KMS-11 (cell line): ENCODE results near the gene GRM8.
A peak's percentile ranks its signal among the peaks of the same experiment; 100 is the strongest.

ENCODE experiments used
- H2AFZ ChIP-seq: fragments of 200-600 bp; sonication (generic); 2 replicates; pipeline ENCODE4 v1.6.1; 2016; ENCODE audit warnings: antibody characterized with exemption, mixed run types, low read depth
- H3K27ac ChIP-seq: fragments of 200-600 bp; sonication (generic); 2 replicates; pipeline ENCODE4 v1.6.1; 2016; ENCODE audit warnings: mild to moderate bottlenecking, mixed run types
- H3K27me3 ChIP-seq: fragments of 200-600 bp; sonication (generic); 2 replicates; pipeline ENCODE4 v1.6.1; 2017; ENCODE audit warnings: mild to moderate bottlenecking, low read depth, mixed run types, moderate library complexity; ENCODE audit not compliant: insufficient read depth
- H3K36me3 ChIP-seq: fragments of 200-600 bp; sonication (generic); 2 replicates; pipeline ENCODE4 v1.6.1; 2017; ENCODE audit warnings: mild to moderate bottlenecking, mixed run types; ENCODE audit not compliant: insufficient read depth
- H3K4me1 ChIP-seq: fragments of 200-600 bp; sonication (generic); 2 replicates; pipeline ENCODE4 v1.6.1; 2016; ENCODE audit warnings: mild to moderate bottlenecking, low read depth, mixed run types; ENCODE audit not compliant: poor library complexity, severe bottlenecking
- H3K4me2 ChIP-seq: fragments of 200-600 bp; sonication (generic); 2 replicates; pipeline ENCODE4 v1.7.0; 2016; ENCODE audit warnings: mild to moderate bottlenecking, mixed run types
- H3K4me3 ChIP-seq: fragments of 200-600 bp; sonication (generic); IDR thresholded peaks from 2 replicates; pipeline ENCODE4 v1.6.1; 2017; ENCODE audit warnings: low read depth, low read length, mixed read lengths; ENCODE audit not compliant: insufficient read depth
- H3K79me2 ChIP-seq: fragments of 200-600 bp; sonication (generic); 2 replicates; pipeline ENCODE4 v1.6.1; 2016; ENCODE audit warnings: low read depth, mixed run types; ENCODE audit not compliant: insufficient read depth
- H3K9ac ChIP-seq: fragments of 200-600 bp; sonication (generic); 2 replicates; pipeline ENCODE4 v1.6.1; 2016; ENCODE audit warnings: mild to moderate bottlenecking, mixed run types
- H4K20me1 ChIP-seq: fragments of 200-600 bp; sonication (generic); 2 replicates; pipeline ENCODE4 v1.6.1; 2016; ENCODE audit warnings: mild to moderate bottlenecking, mixed run types; ENCODE audit not compliant: insufficient read depth
- TF ChIP-seq, protein P1 (sequence below): fragments of 200-600 bp; sonication (generic); conservative IDR thresholded peaks from 2 replicates; pipeline ENCODE4 v1.6.1; 2017; ENCODE audit warnings: low read depth, mild to moderate bottlenecking, antibody characterized with exemption, low read length, moderate library complexity, mixed read lengths

GRM8 gene

DNA sequence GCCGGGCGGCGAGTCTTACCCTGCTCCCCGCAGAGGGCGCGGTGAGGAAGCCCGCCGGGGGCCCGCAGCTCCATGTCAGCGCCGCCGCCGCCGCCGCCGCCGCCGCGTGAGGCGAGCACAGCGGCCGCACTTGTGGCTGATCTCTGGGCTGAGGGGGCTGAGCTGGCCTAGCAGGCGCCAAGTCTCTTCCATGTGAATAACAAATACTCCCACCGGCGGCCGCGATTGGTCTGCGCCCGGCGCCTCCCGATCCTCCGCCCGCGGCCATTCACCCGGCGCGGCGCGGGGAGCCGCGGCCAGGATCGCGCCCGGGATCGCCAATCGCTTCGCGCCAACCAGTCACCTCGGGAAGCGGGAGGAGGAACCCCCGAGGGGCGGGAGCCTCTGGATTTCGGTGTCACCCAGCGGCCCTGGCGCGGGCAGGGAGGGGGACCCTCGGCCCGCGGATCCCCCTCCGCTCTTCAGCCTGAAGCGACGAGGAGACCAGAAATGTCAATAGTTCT is at the start of gene GRM8:
Gene GRM8 (minus strand): TSS at position 164 of the 503 bp plus-strand sequence.
- Histone ChIP-seq H3K27me3 (peaks cover 8% of the 10 kb centered on the region; the same call in 1 of the 2 replicates), H3K9ac (peak within 1 kb of the TSS; percentile 46; the same call in 1 of the 2 replicates), H2AFZ (peak within 1 kb of the TSS; percentile 100), H3K36me3 (no peaks in the 10 kb centered on the region), H3K79me2 (no peaks in the 10 kb centered on the region), H4K20me1 (no peaks in the 10 kb centered on the region), H3K4me2 (peak within 1 kb of the TSS; percentile 98), H3K4me3 (peak within 1 kb of the TSS; percentile 42), H3K4me1 (peaks cover 4% of the 10 kb centered on the region), H3K27ac (no peak within 1 kb of the TSS)
- TF ChIP-seq, protein P1, sequence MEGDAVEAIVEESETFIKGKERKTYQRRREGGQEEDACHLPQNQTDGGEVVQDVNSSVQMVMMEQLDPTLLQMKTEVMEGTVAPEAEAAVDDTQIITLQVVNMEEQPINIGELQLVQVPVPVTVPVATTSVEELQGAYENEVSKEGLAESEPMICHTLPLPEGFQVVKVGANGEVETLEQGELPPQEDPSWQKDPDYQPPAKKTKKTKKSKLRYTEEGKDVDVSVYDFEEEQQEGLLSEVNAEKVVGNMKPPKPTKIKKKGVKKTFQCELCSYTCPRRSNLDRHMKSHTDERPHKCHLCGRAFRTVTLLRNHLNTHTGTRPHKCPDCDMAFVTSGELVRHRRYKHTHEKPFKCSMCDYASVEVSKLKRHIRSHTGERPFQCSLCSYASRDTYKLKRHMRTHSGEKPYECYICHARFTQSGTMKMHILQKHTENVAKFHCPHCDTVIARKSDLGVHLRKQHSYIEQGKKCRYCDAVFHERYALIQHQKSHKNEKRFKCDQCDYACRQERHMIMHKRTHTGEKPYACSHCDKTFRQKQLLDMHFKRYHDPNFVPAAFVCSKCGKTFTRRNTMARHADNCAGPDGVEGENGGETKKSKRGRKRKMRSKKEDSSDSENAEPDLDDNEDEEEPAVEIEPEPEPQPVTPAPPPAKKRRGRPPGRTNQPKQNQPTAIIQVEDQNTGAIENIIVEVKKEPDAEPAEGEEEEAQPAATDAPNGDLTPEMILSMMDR = no peak

DNA sequence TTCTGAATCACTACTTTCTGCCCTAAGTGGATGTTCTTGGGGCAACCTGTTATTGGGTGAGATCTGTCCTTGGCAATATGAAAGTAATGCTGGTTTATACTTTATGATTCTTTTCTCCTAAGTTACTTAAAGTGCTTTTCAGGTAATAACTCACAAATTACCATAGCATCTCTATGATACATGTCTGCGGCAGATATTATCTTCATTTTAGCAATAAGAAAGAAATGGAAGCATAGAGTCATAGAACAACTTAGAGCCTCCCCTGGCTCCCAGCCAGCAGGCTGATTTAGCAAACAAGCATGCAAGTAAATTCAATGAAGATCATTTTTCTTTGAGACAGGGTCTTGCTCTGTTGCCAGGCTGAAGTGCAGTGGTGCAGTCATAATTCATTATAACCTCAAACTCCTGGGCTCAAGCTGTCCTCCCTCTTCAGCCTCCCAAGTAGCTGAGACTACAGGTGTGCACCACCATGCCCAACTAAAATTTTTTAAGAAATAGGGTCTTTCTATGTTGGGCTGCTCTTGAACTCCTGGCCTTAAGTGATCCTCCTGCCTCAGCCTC is 38.1 kb upstream of the GRM8 start:
- Histone ChIP-seq H3K27ac (no peak overlapping the region), H3K79me2 (no peaks in the 10 kb centered on the region), H3K4me1 (no peaks in the 10 kb centered on the region), H2AFZ (no peak overlapping the region), H3K4me3 (no peak overlapping the region), H3K4me2 (no peak overlapping the region), H3K36me3 (no peaks in the 10 kb centered on the region), H4K20me1 (no peaks in the 10 kb centered on the region), H3K27me3 (no peaks in the 10 kb centered on the region), H3K9ac (no peak overlapping the region)
- TF ChIP-seq, protein P1 = no peak

DNA sequence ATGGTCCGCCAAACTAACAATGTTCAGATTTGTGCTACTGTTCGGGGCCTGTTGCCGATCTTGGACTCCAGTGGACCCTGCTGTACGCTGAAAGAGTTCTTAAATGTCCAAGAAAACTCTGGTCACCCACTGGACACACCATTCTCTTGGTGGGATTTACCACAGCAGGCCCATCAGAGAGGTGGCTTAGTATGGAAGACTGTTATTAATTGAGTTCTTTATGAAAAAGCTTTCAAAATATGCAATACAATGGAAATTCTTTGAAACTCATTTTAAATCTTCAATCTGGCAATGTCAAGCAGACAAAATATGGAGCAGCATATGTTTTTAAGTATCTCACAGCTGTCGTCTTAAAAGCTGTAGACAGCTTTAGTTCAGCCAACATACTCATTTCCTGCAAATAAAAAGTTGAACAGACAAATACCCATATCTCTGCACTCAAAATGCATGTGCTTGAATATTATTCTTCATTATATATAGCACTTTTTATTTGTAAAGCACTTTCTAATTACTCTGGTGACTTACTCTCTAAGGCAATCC is 37.4 kb upstream of the GRM8 start:
- no peaks in the 10 kb centered on the region for H3K36me3 ChIP-seq
- TF ChIP-seq, protein P1 = no peak
- no peaks in the 10 kb centered on the region for H3K4me1 ChIP-seq
- H3K4me3 ChIP-seq = no peak overlapping the region
- no peak overlapping the region for H2AFZ ChIP-seq
- no peak overlapping the region for H3K27ac ChIP-seq
- no peaks in the 10 kb centered on the region for H4K20me1 ChIP-seq
- no peak overlapping the region for H3K4me2 ChIP-seq
- no peaks in the 10 kb centered on the region for H3K27me3 ChIP-seq
- H3K9ac ChIP-seq = no peak overlapping the region
- H3K79me2 ChIP-seq = no peaks in the 10 kb centered on the region

DNA sequence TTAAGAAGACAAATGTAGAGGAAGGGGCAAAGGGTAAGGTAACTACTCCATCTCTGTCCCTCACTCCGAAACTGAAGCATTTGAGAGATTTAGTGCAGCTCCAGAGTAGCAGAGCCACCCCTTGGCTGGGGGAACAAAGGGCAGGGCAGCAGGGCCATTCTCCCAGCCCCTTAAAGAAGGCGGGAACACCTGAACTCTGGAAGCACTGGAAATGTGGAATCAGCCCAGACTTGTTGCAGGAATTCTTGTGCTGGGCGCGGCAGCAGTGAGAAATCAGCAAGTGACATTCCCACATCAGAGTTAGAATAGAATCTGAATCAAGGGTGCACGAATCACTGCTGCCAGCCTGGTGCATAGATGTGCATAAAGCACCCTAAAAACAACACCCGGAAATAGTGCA is 34.4 kb upstream of the GRM8 start:
- no peak overlapping the region for H3K4me2 ChIP-seq
- H4K20me1 ChIP-seq = no peaks in the 10 kb centered on the region
- H3K79me2 ChIP-seq = no peaks in the 10 kb centered on the region
- no peaks in the 10 kb centered on the region for H3K27me3 ChIP-seq
- H3K27ac ChIP-seq = no peak overlapping the region
- H3K36me3 ChIP-seq = no peaks in the 10 kb centered on the region
- no peak overlapping the region for H3K4me3 ChIP-seq
- H2AFZ ChIP-seq = no peak overlapping the region
- H3K4me1 ChIP-seq = no peaks in the 10 kb centered on the region
- H3K9ac ChIP-seq = no peak overlapping the region
- TF ChIP-seq, protein P1 = no peak
